Measurements from ENCODE around the gene USP9X. TPM values are rescaled to one million over a fixed set of nuclear protein-coding genes. Genes with fewer than 3 reads are reported as not detected.

The USP9X gene
- total RNA-seq, 1 experiment from 2014 or later = 163 TPM

GRCh38 chrX:41177297-41177696, 92.1 kb downstream of the USP9X start:
- no peak for TF ChIP-seq ETV6 (CRISPR knock-in tag; IDR thresholded peaks at IDR 0.05)
- no peak for TF ChIP-seq CREB1 (CRISPR knock-in tag; IDR thresholded peaks at IDR 0.05)
- TF ChIP-seq IRF1 (CRISPR knock-in tag; IDR thresholded peaks at IDR 0.05) = no peak
- TF ChIP-seq CREM (CRISPR knock-in tag; IDR thresholded peaks at IDR 0.05) = no peak
- TF ChIP-seq CBFB (CRISPR knock-in tag; IDR thresholded peaks at IDR 0.05; ENCODE audit: low read depth) = no peak
- no peak for TF ChIP-seq AR (CRISPR knock-in tag; IDR thresholded peaks at IDR 0.05)
- TF ChIP-seq SOX15 (CRISPR knock-in tag; IDR thresholded peaks at IDR 0.05) = no peak
- no peak for TF ChIP-seq NFE2L1 (CRISPR knock-in tag; IDR thresholded peaks at IDR 0.05)
- no peak for TF ChIP-seq AFF4 (CRISPR knock-in tag; IDR thresholded peaks at IDR 0.05; ENCODE audit: borderline replicate concordance)
- no peak for TF ChIP-seq IRF2 (CRISPR knock-in tag; IDR thresholded peaks at IDR 0.05; ENCODE audit: borderline replicate concordance, low read depth)
- TF ChIP-seq ARID4B (CRISPR knock-in tag; IDR thresholded peaks at IDR 0.05; ENCODE audit: borderline replicate concordance) = no peak
- no peak for TF ChIP-seq ERG (CRISPR knock-in tag; IDR thresholded peaks at IDR 0.05)
- no peak for TF ChIP-seq USF1 (CRISPR knock-in tag; IDR thresholded peaks at IDR 0.05)
- no peak for TF ChIP-seq ATF6 (CRISPR knock-in tag; IDR thresholded peaks at IDR 0.05)
- TF ChIP-seq MLX (CRISPR knock-in tag; IDR thresholded peaks at IDR 0.05) = no peak
- no peak for TF ChIP-seq ZNF671 (CRISPR knock-in tag; IDR thresholded peaks at IDR 0.05)
- TF ChIP-seq TEAD4 (CRISPR knock-in tag; IDR thresholded peaks at IDR 0.05) = no peak
- no peaks in the 10 kb centered on the region for H3K9me3 Mint-ChIP-seq
- POLR2A ChIA-PET = no interaction called here

More at GRCh38 chrX:41177297-41177696, 92.1 kb downstream of the USP9X start:
- DNase-seq (ENCODE audit: low spot score) (no peak), ATAC-seq (no peak)
- peak overlapping the region; percentile 34; the same call in 1 of the 2 replicates for H3K27ac Mint-ChIP-seq
- peaks cover 40% of the 10 kb centered on the region for H3K36me3 Mint-ChIP-seq
- no peak overlapping the region for H3K4me3 Mint-ChIP-seq
- CTCF ChIA-PET = no interaction called here
- H3K27me3 Mint-ChIP-seq (ENCODE audit: low read depth) = no peaks in the 10 kb centered on the region
- H3K4me1 Mint-ChIP-seq = peaks cover 33% of the 10 kb centered on the region
